Measurements from ENCODE around the gene TDRD1.

DNA sequence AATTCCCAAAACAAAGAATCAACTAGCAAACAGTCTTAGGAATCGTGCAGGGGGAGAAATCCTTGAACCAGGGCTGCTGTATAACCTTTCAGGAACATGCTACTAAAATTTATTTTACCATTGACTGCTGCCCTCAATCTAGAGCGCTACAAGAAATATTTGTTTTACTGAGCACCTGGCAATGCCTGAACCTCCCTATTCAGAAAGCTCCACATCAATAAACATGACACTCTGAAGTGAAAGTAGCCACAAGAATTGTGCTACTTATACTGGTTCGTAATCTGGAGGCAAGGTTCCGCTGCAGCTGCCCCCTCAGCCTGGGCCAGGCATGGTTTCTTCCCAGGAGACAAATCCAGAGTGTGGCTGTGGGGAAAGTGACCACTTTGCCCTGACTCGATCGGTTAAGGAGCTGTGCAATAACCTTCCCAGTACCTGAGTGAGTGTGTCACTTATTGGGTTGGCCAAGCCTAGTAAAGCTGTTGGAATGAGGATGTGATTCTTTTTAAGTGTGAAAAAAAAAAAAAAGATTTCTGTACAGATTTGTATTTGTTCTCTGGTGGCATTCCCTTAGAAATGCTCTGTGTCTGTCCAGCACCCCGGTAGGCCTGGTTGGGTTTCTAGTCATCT lies 67.6 kb downstream of the TDRD1 start:
- TF ChIP-seq, protein P1, sequence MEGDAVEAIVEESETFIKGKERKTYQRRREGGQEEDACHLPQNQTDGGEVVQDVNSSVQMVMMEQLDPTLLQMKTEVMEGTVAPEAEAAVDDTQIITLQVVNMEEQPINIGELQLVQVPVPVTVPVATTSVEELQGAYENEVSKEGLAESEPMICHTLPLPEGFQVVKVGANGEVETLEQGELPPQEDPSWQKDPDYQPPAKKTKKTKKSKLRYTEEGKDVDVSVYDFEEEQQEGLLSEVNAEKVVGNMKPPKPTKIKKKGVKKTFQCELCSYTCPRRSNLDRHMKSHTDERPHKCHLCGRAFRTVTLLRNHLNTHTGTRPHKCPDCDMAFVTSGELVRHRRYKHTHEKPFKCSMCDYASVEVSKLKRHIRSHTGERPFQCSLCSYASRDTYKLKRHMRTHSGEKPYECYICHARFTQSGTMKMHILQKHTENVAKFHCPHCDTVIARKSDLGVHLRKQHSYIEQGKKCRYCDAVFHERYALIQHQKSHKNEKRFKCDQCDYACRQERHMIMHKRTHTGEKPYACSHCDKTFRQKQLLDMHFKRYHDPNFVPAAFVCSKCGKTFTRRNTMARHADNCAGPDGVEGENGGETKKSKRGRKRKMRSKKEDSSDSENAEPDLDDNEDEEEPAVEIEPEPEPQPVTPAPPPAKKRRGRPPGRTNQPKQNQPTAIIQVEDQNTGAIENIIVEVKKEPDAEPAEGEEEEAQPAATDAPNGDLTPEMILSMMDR (IDR thresholded peaks at IDR 0.05) = no peak
- peak; percentile 18 to 63 (median 51) for TF ChIP-seq POLR2A (IDR thresholded peaks at IDR 0.05)

All from body of pancreas (tissue), 4 donors.